Lower leg skin (tissue), 4 donors: ENCODE measurements around the gene CTBP1. TPM values are rescaled to one million over a fixed set of nuclear protein-coding genes. Genes with fewer than 3 reads are reported as not detected.
A peak's percentile ranks its signal among the peaks of the same experiment; 100 is the strongest.

Experiments used
- DNase-seq, 2 donors: peaks; one replicate each; pipeline ENCODE4 v3.0.0-alpha.2; 2019; ENCODE audit warnings: low spot score in 2 of 2
- H3K4me3 ChIP-seq: fragments of 200-600 bp; sonication (generic); 2 replicates; pipeline ENCODE4 v1.5.1; 2017; ENCODE audit warnings: mild to moderate bottlenecking, low read depth; ENCODE audit not compliant: poor library complexity, severe bottlenecking
- POLR2A ChIP-seq, 2 donors: fragments of 450-650 bp; IDR thresholded peaks; one replicate each; pipeline ENCODE4 v1.6.1; 2016 to 2017; ENCODE audit warnings: antibody characterized with exemption in 2 of 2, mild to moderate bottlenecking in 1 of 2, moderate library complexity in 1 of 2
- WGBS, 2 donors: methylation state at CpG; one replicate each; pipeline ENCODE4 v1.1.5; 2018; 5-methylcytosine and 5-hydroxymethylcytosine counted together
- intact Hi-C: fragments of 100-400 bp; cut with DNase I; formaldehyde crosslinking; loops from one replicate; pipeline ENCODE4 v1.15.0; 2023; ENCODE audit warnings: low total_unique reads
- total RNA-seq, 4 donors: library from RNA; depleted of rRNA; stranded (reverse); fragments of >200 nt; gene quantifications; one replicate each; pipeline ENCODE4 v1.1.0, GENCODE V29; 2016
- TF ChIP-seq, protein P1 (sequence below), 3 donors: fragments of 450-650 bp; IDR thresholded peaks; one replicate each; pipeline ENCODE4 v1.5.1; 2016; ENCODE audit warnings: antibody characterized with exemption in 3 of 3, mild to moderate bottlenecking in 3 of 3, moderate library complexity in 2 of 3

CTBP1 gene
- total RNA-seq, 4 donors from 2014 or later, result 124 to 195 (median 148) TPM

DNA sequence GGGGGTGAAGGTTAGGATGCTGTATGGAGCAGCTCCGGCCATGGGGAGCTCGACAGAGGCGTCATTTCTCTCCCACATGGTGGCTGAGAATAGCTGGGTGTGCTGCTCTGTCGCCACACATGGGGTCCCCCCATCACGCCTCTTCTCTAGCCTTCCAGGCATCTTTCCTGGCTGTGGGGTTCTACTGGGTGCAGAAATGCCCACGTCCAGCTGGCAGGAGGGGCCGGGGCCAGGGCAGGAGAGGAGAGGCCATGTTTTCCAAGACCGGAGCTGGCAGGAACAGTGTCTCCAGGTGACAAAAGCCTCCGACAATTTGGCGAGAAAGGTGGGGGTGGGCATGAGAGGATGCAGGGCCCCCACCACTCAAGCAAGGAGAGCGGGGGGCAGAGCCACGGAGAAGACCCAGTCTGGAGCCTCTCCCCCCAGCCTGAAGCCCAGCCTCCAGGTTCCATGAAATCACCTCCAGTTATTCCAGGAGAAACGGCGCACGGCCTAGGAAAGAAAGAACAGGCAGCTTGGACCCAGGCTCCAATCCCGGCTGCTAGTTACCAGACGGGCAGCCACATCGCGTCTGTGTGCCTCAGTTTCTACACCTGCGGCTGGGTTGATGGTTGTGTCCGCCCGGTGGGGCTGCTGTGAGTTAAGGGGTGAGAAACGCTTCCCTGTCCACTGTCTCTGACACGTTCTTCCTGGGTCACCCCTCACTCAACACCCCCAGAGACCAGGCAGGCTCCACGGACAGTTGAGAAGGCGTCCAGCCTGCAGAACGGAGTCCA, 49.2 kb downstream of the CTBP1 start:
- intact Hi-C loops, result no loop called here
- H3K4me3 ChIP-seq, result no peak overlapping the region
- WGBS, 2 donors, result 77% methylated on average over 27 of the region's 27 CpGs
- no peak for DNase-seq
- no peak for TF ChIP-seq POLR2A (IDR thresholded peaks at IDR 0.05)
- TF ChIP-seq, protein P1, sequence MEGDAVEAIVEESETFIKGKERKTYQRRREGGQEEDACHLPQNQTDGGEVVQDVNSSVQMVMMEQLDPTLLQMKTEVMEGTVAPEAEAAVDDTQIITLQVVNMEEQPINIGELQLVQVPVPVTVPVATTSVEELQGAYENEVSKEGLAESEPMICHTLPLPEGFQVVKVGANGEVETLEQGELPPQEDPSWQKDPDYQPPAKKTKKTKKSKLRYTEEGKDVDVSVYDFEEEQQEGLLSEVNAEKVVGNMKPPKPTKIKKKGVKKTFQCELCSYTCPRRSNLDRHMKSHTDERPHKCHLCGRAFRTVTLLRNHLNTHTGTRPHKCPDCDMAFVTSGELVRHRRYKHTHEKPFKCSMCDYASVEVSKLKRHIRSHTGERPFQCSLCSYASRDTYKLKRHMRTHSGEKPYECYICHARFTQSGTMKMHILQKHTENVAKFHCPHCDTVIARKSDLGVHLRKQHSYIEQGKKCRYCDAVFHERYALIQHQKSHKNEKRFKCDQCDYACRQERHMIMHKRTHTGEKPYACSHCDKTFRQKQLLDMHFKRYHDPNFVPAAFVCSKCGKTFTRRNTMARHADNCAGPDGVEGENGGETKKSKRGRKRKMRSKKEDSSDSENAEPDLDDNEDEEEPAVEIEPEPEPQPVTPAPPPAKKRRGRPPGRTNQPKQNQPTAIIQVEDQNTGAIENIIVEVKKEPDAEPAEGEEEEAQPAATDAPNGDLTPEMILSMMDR (IDR thresholded peaks at IDR 0.05), result no peak

DNA sequence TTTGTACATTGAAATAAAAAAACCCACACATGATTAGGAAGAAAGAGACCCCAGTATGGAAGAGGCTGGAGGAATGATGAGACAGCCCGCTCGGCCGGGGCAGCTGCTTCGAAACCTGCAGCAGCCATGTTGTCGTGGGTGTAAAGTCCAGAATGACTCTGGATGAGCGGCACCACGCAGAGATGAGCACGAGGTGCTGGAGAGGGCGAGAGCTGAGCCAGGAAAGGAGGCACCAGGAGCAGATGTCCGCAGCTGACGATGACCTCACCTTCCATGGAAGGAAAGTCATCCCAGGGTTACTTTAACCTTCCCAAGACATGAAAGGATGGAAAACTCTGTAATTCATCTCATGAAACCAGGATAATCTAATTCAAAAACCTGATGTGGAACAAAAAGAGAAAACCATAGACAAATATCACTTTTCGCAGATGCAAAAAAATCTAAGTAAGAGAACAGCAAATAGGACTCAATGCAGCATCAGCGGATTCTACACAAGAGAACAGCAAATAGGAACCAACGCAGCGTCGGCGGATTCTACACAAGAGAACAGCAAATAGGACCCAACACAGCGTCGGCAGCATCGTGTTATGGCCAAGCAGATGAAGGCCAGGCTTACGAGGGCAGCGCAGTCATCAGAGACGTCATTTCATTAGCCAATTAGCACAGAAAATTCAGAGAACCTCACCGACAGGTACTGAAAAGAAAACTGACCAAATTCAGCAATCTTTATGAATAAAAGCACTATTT, 50.7 kb downstream of the CTBP1 start:
- DNase-seq, result peak in 1 of 2 donors; percentile 83
- intact Hi-C loops, result no loop called here
- no peak for TF ChIP-seq POLR2A (IDR thresholded peaks at IDR 0.05)
- TF ChIP-seq, protein P1 (IDR thresholded peaks at IDR 0.05), result no peak
- H3K4me3 ChIP-seq, result no peak overlapping the region
- 88 to 90% methylated on average over 24 of the region's 24 CpGs for WGBS, 2 donors

DNA sequence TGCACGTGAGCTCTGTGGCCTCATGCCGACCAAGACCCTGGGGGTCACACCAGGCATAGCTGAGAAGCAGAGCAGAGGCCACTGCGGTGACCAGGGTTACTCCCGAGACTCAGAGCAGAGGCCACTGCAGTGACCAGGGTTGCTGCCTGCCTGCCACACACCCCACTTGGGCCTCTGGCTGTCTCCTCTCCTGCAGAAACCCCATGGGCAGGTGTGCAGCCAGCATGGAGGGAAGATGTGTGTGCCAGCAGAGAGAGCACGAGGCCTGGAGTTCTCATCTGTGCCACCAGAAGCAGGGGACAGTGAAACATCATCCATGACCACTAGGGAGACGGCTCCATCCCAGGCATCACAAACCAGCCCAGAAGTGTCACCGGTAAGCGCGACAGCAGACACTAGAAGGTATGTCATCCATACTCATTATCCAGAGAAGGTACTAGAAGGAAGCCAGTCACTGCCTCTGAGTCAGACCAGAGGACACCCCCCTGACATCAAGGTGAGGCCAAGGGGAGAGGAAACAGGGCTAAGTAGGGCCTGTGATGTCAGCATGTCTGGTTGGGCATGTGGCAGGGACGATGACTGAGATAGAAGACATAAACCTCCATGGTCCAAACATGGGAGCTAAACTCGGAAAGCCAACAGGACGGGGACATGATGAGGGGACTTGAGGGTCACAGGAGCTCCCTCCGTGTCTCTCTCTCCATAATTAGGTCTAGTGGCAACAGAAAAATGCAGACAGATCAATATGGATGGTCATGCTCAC, 52.3 kb downstream of the CTBP1 start:
- no peak overlapping the region for H3K4me3 ChIP-seq
- intact Hi-C loops, result no loop called here
- TF ChIP-seq, protein P1 (IDR thresholded peaks at IDR 0.05), result no peak
- no peak for TF ChIP-seq POLR2A (IDR thresholded peaks at IDR 0.05)
- peak in 1 of 2 donors; percentile 82 for DNase-seq
- WGBS, 2 donors, result 84 to 91% methylated on average over 13 of the region's 13 CpGs

DNA sequence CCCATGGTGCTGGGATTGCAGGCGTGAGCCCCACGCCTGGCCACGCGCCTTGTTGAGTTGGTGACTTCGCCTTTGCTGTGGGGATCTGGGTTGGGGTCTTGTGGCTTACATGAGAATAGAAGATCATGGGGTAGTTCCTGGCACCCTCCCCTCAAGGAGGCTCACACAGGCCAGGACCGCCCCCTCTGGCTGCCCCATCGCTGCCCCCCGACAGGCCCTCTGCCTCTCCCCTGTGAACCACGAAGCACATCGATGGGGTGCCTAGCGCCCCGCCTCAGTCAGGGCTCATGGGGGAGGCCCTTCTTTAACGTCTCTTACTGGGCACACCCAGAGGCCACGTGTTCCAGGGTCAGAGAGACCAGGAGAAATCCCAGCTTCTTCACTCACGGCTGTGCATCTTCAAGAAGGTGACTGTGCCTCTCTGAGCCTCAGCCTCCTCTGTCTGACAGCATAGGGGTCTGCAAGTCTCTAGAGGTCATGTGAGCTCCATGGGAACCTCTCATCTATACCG, 53.0 kb downstream of the CTBP1 start:
- DNase-seq, result no peak
- no peak overlapping the region for H3K4me3 ChIP-seq
- TF ChIP-seq POLR2A (IDR thresholded peaks at IDR 0.05), result no peak
- intact Hi-C loops, result no loop called here
- 86 to 93% methylated on average over 14 to 15 of the region's 16 CpGs for WGBS, 2 donors

DNA sequence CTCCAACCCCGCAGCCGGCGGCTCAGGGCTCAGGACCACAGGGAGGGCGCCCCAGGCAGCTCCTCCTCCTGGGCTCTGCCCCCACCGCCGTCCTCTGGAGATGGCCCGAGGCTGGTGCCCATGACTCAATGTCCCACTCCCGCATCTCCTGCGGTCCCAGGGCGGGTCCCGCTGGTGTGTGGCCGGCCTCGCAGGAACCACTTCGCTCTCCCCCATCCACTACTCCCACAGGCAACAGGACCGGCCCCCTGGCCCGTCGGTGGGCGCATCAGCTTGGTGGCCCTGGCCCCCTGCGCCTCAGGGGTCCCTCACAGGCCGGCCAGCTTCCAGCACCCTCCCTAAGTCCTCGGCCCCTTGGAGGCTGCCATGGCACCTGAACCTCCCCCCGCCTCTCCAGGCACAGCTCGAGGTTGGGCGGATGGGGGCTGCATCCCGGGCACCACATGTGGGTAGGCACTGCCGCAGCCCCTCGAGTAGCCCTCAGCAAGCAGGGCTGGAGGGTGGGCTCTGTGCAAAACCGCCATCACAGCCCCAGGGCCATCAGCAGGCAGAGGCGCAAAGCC, 53.7 kb downstream of the CTBP1 start:
- TF ChIP-seq, protein P1 (IDR thresholded peaks at IDR 0.05), result no peak
- TF ChIP-seq POLR2A (IDR thresholded peaks at IDR 0.05), result no peak
- H3K4me3 ChIP-seq, result no peak overlapping the region
- intact Hi-C loops, result no loop called here
- 87 to 89% methylated on average over 21 to 28 of the region's 29 CpGs for WGBS, 2 donors
- peak in 1 of 2 donors; percentile 85 for DNase-seq
